GM23248 (cell line): ENCODE results near the gene LIMCH1. TPM values are rescaled to one million over a fixed set of nuclear protein-coding genes. Genes with fewer than 3 reads are reported as not detected.

Source experiments
- DNase-seq: peaks from one replicate; pipeline ENCODE4 v3.0.0-alpha.2; 2015
- H2AFZ ChIP-seq: fragments of 200-600 bp; sonication (generic); 2 replicates; pipeline ENCODE4 v1.6.1; 2016; ENCODE audit warnings: antibody characterized with exemption
- H3F3A ChIP-seq: fragments of 200-600 bp; sonication (generic); 2 replicates; pipeline ENCODE4 v1.6.1; 2016; ENCODE audit warnings: mild to moderate bottlenecking, antibody characterized with exemption, mixed run types; ENCODE audit not compliant: insufficient read depth
- H3K27ac ChIP-seq: fragments of 200-600 bp; sonication (generic); 2 replicates; pipeline ENCODE4 v1.5.1; 2016; ENCODE audit warnings: mild to moderate bottlenecking
- H3K27me3 ChIP-seq: fragments of 200-600 bp; sonication (generic); replicated peaks from 2 replicates; pipeline ENCODE4 v1.6.1; 2016; ENCODE audit warnings: mild to moderate bottlenecking; ENCODE audit not compliant: insufficient read depth
- H3K36me3 ChIP-seq: fragments of 200-600 bp; sonication (generic); 2 replicates; pipeline ENCODE4 v1.6.1; 2016; ENCODE audit warnings: low read depth, mild to moderate bottlenecking
- H3K4me1 ChIP-seq: fragments of 200-600 bp; sonication (generic); 2 replicates; pipeline ENCODE4 v1.6.1; 2016; ENCODE audit warnings: mild to moderate bottlenecking; ENCODE audit not compliant: insufficient read depth
- H3K4me2 ChIP-seq: fragments of 200-600 bp; sonication (generic); one replicate; pipeline ENCODE4 v1.6.1; 2016; ENCODE audit warnings: mild to moderate bottlenecking; ENCODE audit not compliant: unreplicated experiment
- H3K4me3 ChIP-seq: fragments of 200-600 bp; sonication (generic); 2 replicates; pipeline ENCODE4 v1.5.1; 2016; ENCODE audit warnings: mild to moderate bottlenecking
- H3K79me2 ChIP-seq: fragments of 200-600 bp; sonication (generic); 2 replicates; pipeline ENCODE4 v1.6.1; 2016; ENCODE audit warnings: mild to moderate bottlenecking; ENCODE audit not compliant: insufficient read depth
- H3K9ac ChIP-seq: fragments of 200-600 bp; sonication (generic); 2 replicates; pipeline ENCODE4 v1.6.1; 2016; ENCODE audit warnings: mild to moderate bottlenecking
- H3K9me2 ChIP-seq: fragments of 200-600 bp; sonication (generic); 2 replicates; pipeline ENCODE4 v1.6.1; 2016; ENCODE audit warnings: mixed run types, mild to moderate bottlenecking, moderate library complexity; ENCODE audit not compliant: insufficient read depth
- H3K9me3 ChIP-seq: fragments of 200-600 bp; sonication (generic); one replicate; pipeline ENCODE4 v1.6.1; 2017; ENCODE audit warnings: low read depth
- H4K20me1 ChIP-seq: fragments of 200-600 bp; sonication (generic); 2 replicates; pipeline ENCODE4 v1.6.0; 2016; ENCODE audit not compliant: insufficient read depth
- EZH2 ChIP-seq: fragments of 200-600 bp; sonication (generic); IDR thresholded peaks from 2 replicates; pipeline ENCODE4 v1.6.1; 2018; ENCODE audit warnings: antibody characterized with exemption, mild to moderate bottlenecking; ENCODE audit not compliant: insufficient read depth, poor library complexity, severe bottlenecking
- EZH2phosphoT487 ChIP-seq: fragments of 200-600 bp; sonication (generic); IDR thresholded peaks from 2 replicates; pipeline ENCODE4 v1.6.1; 2018; ENCODE audit warnings: antibody characterized with exemption, moderate library complexity, mild to moderate bottlenecking, low read depth; ENCODE audit not compliant: insufficient read depth
- WGBS, 2 experiments: methylation state at CpG; one replicate each; pipeline ENCODE4 v1.1.6; 2015 to 2017; ENCODE audit warnings: low lambda C conversion rate in 2 of 2, low coverage in 1 of 2; ENCODE audit errors: missing lambda C conversion rate in 2 of 2; 5-methylcytosine and 5-hydroxymethylcytosine counted together
- in situ Hi-C: fragments of 300-500 bp; cut with MboI; formaldehyde crosslinking; loops from 2 replicates; pipeline ENCODE4 v1.15.0; 2020
- polyA plus RNA-seq: library from polyadenylated mRNA; unstranded; fragments of >200 nt; fragmentation: Nextera tagmentation; extraction: Ambion mirVana; gene quantifications from 2 replicates; pipeline ENCODE4 v1.2.1, GENCODE V29; 2016
- total RNA-seq: library from RNA; depleted of rRNA; stranded (reverse); fragments of >200 nt; shearing (Covaris generic); gene quantifications from 2 replicates; pipeline ENCODE4 v1.2.3, GENCODE V29; 2014

The LIMCH1 gene
- total and polyA plus RNA-seq, 2 experiments from 2014 or later = 17.4 to 22.2 TPM

GRCh38 chr4:41656106-41656505 is 118.1 kb downstream of the LIMCH1 start:
- no peaks in the 10 kb centered on the region for H3F3A ChIP-seq
- TF ChIP-seq EZH2 (no peak), EZH2phosphoT487 (no peak)
- H3K9me2 ChIP-seq = no peaks in the 10 kb centered on the region

GRCh38 chr4:41656572-41657520 is 118.9 kb downstream of the LIMCH1 start:
- Histone ChIP-seq H3K9me2 (no peaks in the 10 kb centered on the region), H3K4me1 (no peaks in the 10 kb centered on the region; the same call in 1 of the 2 replicates), H3K4me3 (no peak overlapping the region), H3K9me3 (no peaks in the 10 kb centered on the region), H3K27ac (no peak overlapping the region), H3K36me3 (no peaks in the 10 kb centered on the region), H3K27me3 (no peaks in the 10 kb centered on the region), H2AFZ (no peak overlapping the region), H3K4me2 (no peak overlapping the region), H3K9ac (no peak overlapping the region), H3F3A (no peaks in the 10 kb centered on the region), H3K79me2 (no peaks in the 10 kb centered on the region), H4K20me1 (no peaks in the 10 kb centered on the region)
- DNase-seq = no peak
- TF ChIP-seq EZH2 (no peak), EZH2phosphoT487 (no peak)
- in situ Hi-C loops = loop anchor here (5.0 to 25.0 kb wide), 2 partner anchors 370 to 720 kb away; no protein-coding TSS in a partner anchor
- 45 to 55% methylated on average over 15 of the region's 15 CpGs for WGBS, 2 experiments

More at GRCh38 chr4:41656106-41656505, 118.1 kb downstream of the LIMCH1 start:
- no peak for DNase-seq
- H3K4me2 ChIP-seq = no peak overlapping the region
- no peaks in the 10 kb centered on the region for H3K27me3 ChIP-seq
- in situ Hi-C loops = loop anchor here (5.0 to 25.0 kb wide), 2 partner anchors 369 to 719 kb away; no protein-coding TSS in a partner anchor
- H4K20me1 ChIP-seq = no peaks in the 10 kb centered on the region
- H3K36me3 ChIP-seq = no peaks in the 10 kb centered on the region
- no peak overlapping the region for H3K27ac ChIP-seq
- H2AFZ ChIP-seq = no peak overlapping the region
- H3K4me1 ChIP-seq = no peaks in the 10 kb centered on the region; the same call in 1 of the 2 replicates
- H3K79me2 ChIP-seq = no peaks in the 10 kb centered on the region
- H3K4me3 ChIP-seq = no peak overlapping the region
- no peak overlapping the region for H3K9ac ChIP-seq
- WGBS, 2 experiments = 51 to 63% methylated on average over 3 of the region's 3 CpGs
- H3K9me3 ChIP-seq = no peaks in the 10 kb centered on the region

DNA sequence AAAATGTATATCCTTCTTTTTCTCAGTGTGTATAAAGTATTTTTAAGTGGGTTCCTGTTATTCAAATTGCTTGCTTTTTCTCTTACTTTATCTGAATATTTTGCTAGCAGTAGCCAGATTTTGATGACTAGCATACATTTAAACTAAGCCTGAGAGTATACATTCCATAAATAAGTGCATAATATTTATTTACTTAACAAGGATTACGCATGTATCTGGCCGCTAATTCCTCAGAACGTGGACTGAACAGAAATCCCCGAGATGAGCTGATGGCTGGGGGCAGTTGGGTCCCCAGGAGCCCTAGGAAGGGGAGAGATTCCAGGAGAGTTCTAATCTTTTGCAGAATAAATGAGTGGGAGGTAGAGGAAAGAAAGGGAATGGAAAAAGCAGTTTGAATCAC is 119.6 kb downstream of the LIMCH1 start:
- in situ Hi-C loops = loop anchor here (5.0 to 25.0 kb wide), 2 partner anchors 370 to 720 kb away; no protein-coding TSS in a partner anchor
- 84 to 90% methylated on average over 4 of the region's 4 CpGs for WGBS, 2 experiments
- H3K36me3 ChIP-seq = no peaks in the 10 kb centered on the region

GRCh38 chr4:41658163-41658562 is 120.2 kb downstream of the LIMCH1 start:
- in situ Hi-C loops = loop anchor here (5.0 to 25.0 kb wide), 2 partner anchors 371 to 721 kb away; no protein-coding TSS in a partner anchor

More for the DNA sequence above, 119.6 kb downstream of the LIMCH1 start:
- Histone ChIP-seq H4K20me1 (no peaks in the 10 kb centered on the region), H3F3A (no peaks in the 10 kb centered on the region), H3K9ac (no peak overlapping the region), H3K9me2 (no peaks in the 10 kb centered on the region), H3K27me3 (no peaks in the 10 kb centered on the region), H3K4me1 (no peaks in the 10 kb centered on the region; the same call in 1 of the 2 replicates), H3K27ac (no peak overlapping the region), H3K79me2 (no peaks in the 10 kb centered on the region), H2AFZ (no peak overlapping the region), H3K4me3 (no peak overlapping the region), H3K4me2 (no peak overlapping the region), H3K9me3 (no peaks in the 10 kb centered on the region)
- TF ChIP-seq EZH2phosphoT487 (no peak), EZH2 (no peak)
- DNase-seq = no peak

More at GRCh38 chr4:41658163-41658562, 120.2 kb downstream of the LIMCH1 start:
- no peaks in the 10 kb centered on the region for H3K9me3 ChIP-seq
- no peak overlapping the region for H3K27ac ChIP-seq
- no peaks in the 10 kb centered on the region for H4K20me1 ChIP-seq
- DNase-seq = no peak
- H3K36me3 ChIP-seq = no peaks in the 10 kb centered on the region
- whole genome bisulfite sequencing, 2 experiments = 55 to 63% methylated on average over 4 of the region's 4 CpGs
- no peaks in the 10 kb centered on the region for H3K79me2 ChIP-seq
- no peaks in the 10 kb centered on the region for H3F3A ChIP-seq
- no peak overlapping the region for H3K4me3 ChIP-seq
- no peaks in the 10 kb centered on the region for H3K27me3 ChIP-seq
- no peak for TF ChIP-seq EZH2
- no peak for TF ChIP-seq EZH2phosphoT487
- H3K9me2 ChIP-seq = no peaks in the 10 kb centered on the region
- H3K4me2 ChIP-seq = no peak overlapping the region
- no peaks in the 10 kb centered on the region; the same call in 1 of the 2 replicates for H3K4me1 ChIP-seq
- H2AFZ ChIP-seq = no peak overlapping the region
- no peak overlapping the region for H3K9ac ChIP-seq
